ENCODE results near the gene ENO1. TPM values are rescaled to one million over a fixed set of nuclear protein-coding genes. Genes with fewer than 3 reads are reported as not detected.

ENO1 gene
- total and polyA plus RNA-seq, 9 of the 15 experiments (the other 6 are each of a cell fraction or from before 2014, with no cell fraction given), result 2,249 to 7,472 (median 2,868) TPM

- intact Hi-C loops (cut with micrococcal nuclease), result loop anchor here (5.0 kb wide), 1 partner anchor 117 kb away; no protein-coding TSS in a partner anchor
- H3K27me3 ChIP-seq (ENCODE audit: control insufficient read depth in 2 of 2, insufficient read depth in 2 of 2, low read length in 2 of 2), result no peaks in the 10 kb centered on the region
- H4K20me1 ChIP-seq (replicated peaks; ENCODE audit: control insufficient read depth, insufficient read depth, low read length), result no peaks in the 10 kb centered on the region
- H2AFZ ChIP-seq (ENCODE audit: low read depth, low read length), result peak overlapping the region; percentile 6; the same call in 1 of the 2 replicates
- DNase-seq (ENCODE audit: extremely low read depth in 1 of 4, low spot score in 3 of 4) (peak in 3 of 4 experiments; percentile 25 to 65 (median 56)), ATAC-seq (peak; percentile 57), FAIRE-seq (peak; percentile 71)
- H3K27ac ChIP-seq (ENCODE audit: extremely low read depth, low read depth, low read length), result no peak overlapping the region
- H3K4me1 ChIP-seq (replicated peaks in 1 of 2; ENCODE audit: control insufficient read depth in 2 of 2, insufficient read depth in 2 of 2, low read length in 2 of 2), result peaks cover 7 to 20% of the 10 kb centered on the region in 2 experiments; a peak in 4 of 5 replicates
- no peaks in the 10 kb centered on the region for H3K9me3 ChIP-seq (replicated peaks; ENCODE audit: control insufficient read depth, insufficient read depth, low read depth, low read length)
- H3K36me3 ChIP-seq (ENCODE audit: control insufficient read depth, insufficient read depth, low read length), result no peaks in the 10 kb centered on the region
- peak; percentile 39; the same call in 1 of the 2 replicates for TF ChIP-seq ZNF12 (CRISPR knock-in tag; IDR thresholded peaks at IDR 0.05)
- 0 out of 4 replicates have a peak, but pooled peaks of 1 of the 2 experiments have one; percentile 5 for TF ChIP-seq RCOR1 (IDR thresholded peaks at IDR 0.05; ENCODE audit: borderline replicate concordance in 1 of 2, low read depth in 2 of 2, low read length in 2 of 2)
- TF ChIP-seq JUND (IDR thresholded peaks at IDR 0.05; ENCODE audit: borderline replicate concordance, low read depth, low read length), result peak; percentile 18; the same call in 1 of the 2 replicates
- TF ChIP-seq JUND (tag; IDR thresholded peaks at IDR 0.05; ENCODE audit: borderline replicate concordance, low read depth, low read length), result no peak
- no peak for TF ChIP-seq ZNF224 (CRISPR knock-in tag; IDR thresholded peaks at IDR 0.05)
- no peak for TF ChIP-seq MTF1 (CRISPR knock-in tag; IDR thresholded peaks at IDR 0.05; ENCODE audit: borderline replicate concordance)
- peak; percentile 34; the same call in 1 of the 2 replicates for TF ChIP-seq BHLHE40 (IDR thresholded peaks at IDR 0.05; ENCODE audit: low read length)
- TF ChIP-seq PPARD (CRISPR knock-in tag; IDR thresholded peaks at IDR 0.05), result no peak
- TF ChIP-seq ZNF311 (CRISPR knock-in tag; IDR thresholded peaks at IDR 0.05), result no peak
- TF ChIP-seq TFAP4 (CRISPR knock-in tag; IDR thresholded peaks at IDR 0.05; ENCODE audit: borderline replicate concordance), result peak; percentile 71
- TF ChIP-seq MBD2 (IDR thresholded peaks at IDR 0.05; ENCODE audit: borderline replicate concordance, low read depth), result no peak
- ChIA-PET CTCF (ENCODE audit: low intra/inter-chr PET ratio) (no interaction called here), POLR2A (interaction anchor here (0.6 to 7.7 kb wide), 9 partner anchors 10 to 896 kb away, joined by 3 to 99 read pairs (median 3); partner anchors contain the start of gene ENO1)
- no peaks in the 10 kb centered on the region for H3K9me1 ChIP-seq (ENCODE audit: control insufficient read depth, insufficient read depth, low read length)
- no TSS peak for BruUV-seq (replicated peaks)
- H3K4me2 ChIP-seq (ENCODE audit: insufficient read depth, low read length), result peak overlapping the region; percentile 23; the same call in 1 of the 2 replicates
- H3K9ac ChIP-seq (ENCODE audit: insufficient read depth in 1 of 2, low read depth in 2 of 2, low read length in 2 of 2), result peak overlapping the region in 1 of 2 experiments; percentile 65; a peak in 1 of 4 replicates
- H3K4me3 ChIP-seq, result no peak overlapping the region
- 14% methylated on average over 7 of the region's 7 CpGs for WGBS (ENCODE audit: insufficient coverage, low coverage, missing lambda C conversion rate)
- no peaks in the 10 kb centered on the region for H3K79me2 ChIP-seq (ENCODE audit: control insufficient read depth, insufficient read depth, low read length)
- in situ Hi-C loops (cut with MboI), result no loop called here
Measured at GRCh38 chr1:8844501-8845006, 33.9 kb downstream of the ENO1 start.
